ENCODE data around the gene SPINK13. TPM values are rescaled to one million over a fixed set of nuclear protein-coding genes. Genes with fewer than 3 reads are reported as not detected.

The SPINK13 gene, protein sequence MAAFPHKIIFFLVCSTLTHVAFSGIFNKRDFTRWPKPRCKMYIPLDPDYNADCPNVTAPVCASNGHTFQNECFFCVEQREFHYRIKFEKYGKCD
- polyA plus RNA-seq = not detected
- long read RNA-seq, donor 1 = 0 reads
- long read RNA-seq, donor 2 = 0 reads
- long read RNA-seq, donor 3 = 0 reads
- long read RNA-seq, donor 4 = 0 reads
- long read RNA-seq, donor 5 = 0 reads
- long read RNA-seq, donor 6 = 0 reads
- long read RNA-seq, donor 7 = 0 reads
- long read RNA-seq, donor 8 = 0 reads
- long read RNA-seq, donor 9 = 0 reads
- long read RNA-seq, donor 10 = 0 reads
- long read RNA-seq, donor 11 = 0 reads

DNA sequence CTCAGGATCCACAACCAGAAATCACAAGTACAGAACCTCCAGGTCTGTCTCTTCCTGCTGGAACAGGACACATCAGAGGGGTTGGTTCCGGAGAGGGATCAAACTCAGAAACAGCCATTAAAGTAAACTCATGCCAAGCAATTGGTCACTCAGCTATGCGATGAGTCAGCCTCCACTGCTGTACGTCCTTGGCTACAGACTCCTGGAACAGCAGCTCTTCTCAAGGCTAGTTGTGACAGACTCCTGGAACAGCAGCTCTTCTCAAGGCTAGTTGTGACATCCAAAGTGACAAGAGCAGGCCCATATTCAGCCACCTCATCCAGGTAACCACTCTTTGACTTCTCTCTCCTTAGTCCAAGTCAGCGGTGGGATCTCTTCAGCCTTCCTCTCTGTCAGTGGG is at the start of gene SPINK13:
Gene SPINK13, plus strand, starts transcription at position 229 of the 400 bp plus-strand sequence. CDS start 1,279 bp downstream, outside the sequence.
- H3K27ac ChIP-seq (ENCODE audit: low read length) = no peak within 1 kb of the TSS

DNA sequence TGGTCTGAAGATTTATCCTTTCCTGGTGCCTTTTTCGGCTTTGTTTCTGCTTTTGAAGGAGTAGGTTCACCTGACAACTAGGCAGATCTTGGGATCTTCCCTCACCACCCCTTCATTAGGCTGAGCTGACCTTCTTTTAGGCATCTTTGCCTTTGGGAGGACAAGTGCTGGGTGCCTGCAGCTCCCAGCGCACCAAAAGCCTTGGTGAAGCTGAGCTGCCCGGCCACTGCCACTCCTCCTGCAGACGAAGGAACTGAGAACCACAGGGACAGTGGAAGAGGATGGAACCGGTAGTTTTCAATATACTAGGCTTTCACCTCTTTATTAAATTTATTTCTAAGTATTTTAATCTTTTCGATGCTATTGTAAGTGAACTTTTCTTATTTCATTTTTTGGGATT is 47.1 kb upstream of the SPINK13 start:
- Histone ChIP-seq H3K9me3 (ENCODE audit: control insufficient read depth, low read depth, low read length) (no peaks in the 10 kb centered on the region), H3K4me3 (ENCODE audit: low read length) (no peak overlapping the region), H3K27me3 (ENCODE audit: control insufficient read depth, insufficient read depth, low read length) (no peaks in the 10 kb centered on the region), H3K4me1 (ENCODE audit: control insufficient read depth, insufficient read depth, low read length) (no peaks in the 10 kb centered on the region), H3K27ac (ENCODE audit: low read length) (no peak overlapping the region), H3K36me3 (ENCODE audit: control insufficient read depth, insufficient read depth, low read length) (no peaks in the 10 kb centered on the region)
- no peak for DNase-seq
- 100% methylated on average over 1 of the region's 6 CpGs for WGBS (ENCODE audit: insufficient coverage, low lambda C conversion rate)

More for the DNA sequence above, at the start of gene SPINK13:
- no peak within 1 kb of the TSS for H3K4me3 ChIP-seq (ENCODE audit: low read length)
- H3K4me1 ChIP-seq (ENCODE audit: control insufficient read depth, insufficient read depth, low read length) = no peaks in the 10 kb centered on the region
- no peaks in the 10 kb centered on the region for H3K27me3 ChIP-seq (ENCODE audit: control insufficient read depth, insufficient read depth, low read length)
- no peaks in the 10 kb centered on the region for H3K36me3 ChIP-seq (ENCODE audit: control insufficient read depth, insufficient read depth, low read length)
- no CpG with 5 or more reads among the region's 4 CpGs for WGBS (ENCODE audit: insufficient coverage, low lambda C conversion rate)
- H3K9me3 ChIP-seq (ENCODE audit: control insufficient read depth, low read depth, low read length) = peaks cover 4% of the 10 kb centered on the region
- peak in 1 of 2 donors; percentile 4 for DNase-seq

DNA sequence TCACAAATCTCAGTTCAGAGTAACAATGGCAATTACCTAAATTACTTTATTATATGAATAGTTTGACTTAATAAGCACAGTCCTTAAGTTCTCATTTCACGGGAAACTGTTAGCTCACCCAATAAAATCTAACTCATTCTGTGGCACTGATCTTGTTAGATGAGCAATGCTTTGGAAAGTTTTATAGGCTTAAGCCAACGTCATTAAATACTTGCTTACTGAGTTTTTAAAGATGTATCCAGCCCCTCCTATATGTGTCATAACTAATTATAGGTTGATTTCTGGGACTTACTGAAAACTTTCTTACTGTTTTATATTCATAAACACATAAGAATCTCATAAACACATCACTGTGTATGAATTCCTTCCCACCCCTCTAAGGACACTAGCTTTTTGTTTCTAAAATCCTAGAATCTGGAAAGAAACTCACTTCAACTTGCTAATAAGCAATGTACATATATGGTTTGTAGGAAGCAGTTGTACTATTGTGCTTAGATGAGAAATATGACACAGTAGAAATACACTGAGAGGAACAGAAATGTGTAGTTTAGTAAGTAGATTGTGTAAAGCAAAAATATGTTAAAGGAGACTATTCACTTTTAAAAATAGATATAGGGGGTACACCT is 44.4 kb upstream of the SPINK13 start:
- Histone ChIP-seq H3K4me3 (ENCODE audit: low read length) (no peak overlapping the region), H3K27me3 (ENCODE audit: control insufficient read depth, insufficient read depth, low read length) (no peaks in the 10 kb centered on the region), H3K9me3 (ENCODE audit: control insufficient read depth, low read depth, low read length) (no peaks in the 10 kb centered on the region), H3K36me3 (ENCODE audit: control insufficient read depth, insufficient read depth, low read length) (no peaks in the 10 kb centered on the region), H3K4me1 (ENCODE audit: control insufficient read depth, insufficient read depth, low read length) (no peaks in the 10 kb centered on the region), H3K27ac (ENCODE audit: low read length) (no peak overlapping the region)
- DNase-seq = no peak
- WGBS (ENCODE audit: insufficient coverage, low lambda C conversion rate) = 40% methylated on average over 1 of the region's 2 CpGs

DNA sequence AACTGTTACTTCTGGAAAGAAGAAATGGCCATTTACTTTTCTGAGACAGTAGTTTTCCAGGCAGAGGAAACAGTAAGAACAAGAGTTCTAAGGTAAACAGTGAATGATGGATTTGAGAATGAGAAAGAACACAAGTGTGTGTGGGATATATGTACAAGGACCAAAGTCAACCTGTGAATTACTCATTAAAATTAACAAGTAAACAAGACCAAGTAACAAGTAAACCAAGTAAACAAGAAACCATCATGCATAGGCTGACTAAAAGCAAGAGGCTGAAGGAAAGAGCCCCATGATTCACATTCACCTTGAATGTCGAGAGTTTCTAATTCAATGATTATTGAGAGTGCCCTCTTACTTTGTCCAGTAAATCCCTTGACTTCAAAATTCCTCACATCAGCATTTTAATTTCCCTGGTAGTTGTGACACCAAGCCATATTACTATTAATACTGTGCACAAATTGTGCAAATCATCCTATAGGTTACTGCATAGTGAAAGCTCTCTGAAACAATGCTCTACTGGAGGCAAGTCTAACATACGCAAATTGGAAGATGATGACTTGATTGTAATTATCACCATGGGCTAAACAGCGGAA is 40.1 kb upstream of the SPINK13 start:
- WGBS (ENCODE audit: insufficient coverage, low lambda C conversion rate) = 100% methylated on average over 1 of the region's 3 CpGs
- Histone ChIP-seq H3K36me3 (ENCODE audit: control insufficient read depth, insufficient read depth, low read length) (no peaks in the 10 kb centered on the region), H3K27me3 (ENCODE audit: control insufficient read depth, insufficient read depth, low read length) (no peaks in the 10 kb centered on the region), H3K4me1 (ENCODE audit: control insufficient read depth, insufficient read depth, low read length) (no peaks in the 10 kb centered on the region), H3K4me3 (ENCODE audit: low read length) (no peak overlapping the region), H3K27ac (ENCODE audit: low read length) (no peak overlapping the region), H3K9me3 (ENCODE audit: control insufficient read depth, low read depth, low read length) (no peaks in the 10 kb centered on the region)
- no peak for DNase-seq

DNA sequence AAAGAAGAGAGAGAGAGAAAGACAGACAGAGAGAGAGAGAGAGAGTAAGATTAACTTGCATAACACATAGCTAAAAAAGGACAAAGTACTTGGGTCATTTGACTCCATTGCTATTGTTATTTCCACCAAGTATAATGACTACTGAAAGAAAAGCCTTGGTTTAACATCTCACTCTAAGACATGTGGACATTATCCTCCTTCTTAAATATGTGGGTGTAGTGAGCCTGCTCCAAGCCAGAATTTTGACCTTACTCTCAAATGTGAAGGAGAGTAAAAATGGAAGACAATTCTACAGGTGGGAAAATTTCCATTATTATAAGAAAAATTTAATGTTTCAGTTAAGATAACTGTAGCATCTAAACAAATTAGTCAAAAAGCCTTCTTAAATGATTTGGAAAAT is 38.8 kb upstream of the SPINK13 start:
- H3K36me3 ChIP-seq (ENCODE audit: control insufficient read depth, insufficient read depth, low read length) = no peaks in the 10 kb centered on the region
- H3K4me1 ChIP-seq (ENCODE audit: control insufficient read depth, insufficient read depth, low read length) = no peaks in the 10 kb centered on the region
- H3K27ac ChIP-seq (ENCODE audit: low read length) = no peak overlapping the region
- H3K27me3 ChIP-seq (ENCODE audit: control insufficient read depth, insufficient read depth, low read length) = no peaks in the 10 kb centered on the region
- H3K9me3 ChIP-seq (ENCODE audit: control insufficient read depth, low read depth, low read length) = no peaks in the 10 kb centered on the region
- no peak for DNase-seq
- H3K4me3 ChIP-seq (ENCODE audit: low read length) = no peak overlapping the region

DNA sequence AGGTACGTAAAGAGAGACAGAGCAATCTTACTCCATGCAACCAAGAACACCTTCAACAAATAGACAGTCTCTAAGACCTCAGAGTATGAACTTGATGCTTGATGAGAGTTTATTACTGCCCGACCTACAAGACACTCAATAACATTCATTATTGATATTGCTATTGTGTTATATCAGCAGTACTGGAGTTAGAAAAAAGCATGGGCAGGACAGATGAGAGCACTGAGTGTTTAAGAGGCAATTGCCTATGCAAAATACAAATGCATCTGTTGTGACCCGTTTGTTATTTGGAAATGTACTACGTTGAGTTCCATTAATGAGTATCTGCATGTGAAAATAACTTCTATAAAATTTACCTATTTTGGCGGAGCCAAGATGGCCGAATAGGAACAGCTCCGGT is 38.4 kb upstream of the SPINK13 start:
- no peaks in the 10 kb centered on the region for H3K4me1 ChIP-seq (ENCODE audit: control insufficient read depth, insufficient read depth, low read length)
- H3K36me3 ChIP-seq (ENCODE audit: control insufficient read depth, insufficient read depth, low read length) = no peaks in the 10 kb centered on the region
- no peak for DNase-seq
- H3K9me3 ChIP-seq (ENCODE audit: control insufficient read depth, low read depth, low read length) = no peaks in the 10 kb centered on the region
- H3K27me3 ChIP-seq (ENCODE audit: control insufficient read depth, insufficient read depth, low read length) = no peaks in the 10 kb centered on the region
- H3K4me3 ChIP-seq (ENCODE audit: low read length) = no peak overlapping the region
- WGBS (ENCODE audit: insufficient coverage, low lambda C conversion rate) = 80% methylated on average over 2 of the region's 7 CpGs
- H3K27ac ChIP-seq (ENCODE audit: low read length) = no peak overlapping the region

DNA sequence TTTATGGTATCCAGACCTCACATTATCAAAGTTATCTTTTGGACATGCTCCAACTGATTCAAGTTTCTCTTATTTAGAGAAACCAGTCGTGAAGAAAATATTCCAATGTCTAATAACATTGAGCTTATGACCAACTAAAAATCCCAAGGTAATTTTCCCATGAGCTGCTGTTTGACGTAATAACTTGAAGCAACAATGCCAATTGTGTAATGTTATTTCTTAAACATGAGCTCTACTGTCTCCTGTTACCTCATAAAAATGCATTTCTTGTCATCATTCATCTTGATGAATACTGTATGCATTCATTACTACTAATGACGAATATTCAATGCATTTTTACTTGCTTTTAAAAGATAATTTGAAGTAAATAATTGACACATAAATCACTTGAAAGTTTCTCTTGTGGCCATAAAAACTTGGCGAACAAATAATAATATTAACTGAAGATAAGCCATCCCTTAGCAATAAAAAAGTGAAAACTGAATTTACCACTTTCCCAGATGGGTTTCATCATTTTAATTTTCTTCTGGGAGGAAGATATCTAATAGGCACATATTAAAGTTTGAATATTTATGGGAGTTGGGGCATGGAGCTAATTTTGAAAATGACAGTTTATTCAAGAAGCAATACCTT is 30.7 kb upstream of the SPINK13 start:
- Histone ChIP-seq H3K4me3 (ENCODE audit: low read length) (no peak overlapping the region), H3K36me3 (ENCODE audit: control insufficient read depth, insufficient read depth, low read length) (no peaks in the 10 kb centered on the region), H3K9me3 (ENCODE audit: control insufficient read depth, low read depth, low read length) (no peaks in the 10 kb centered on the region), H3K4me1 (ENCODE audit: control insufficient read depth, insufficient read depth, low read length) (no peaks in the 10 kb centered on the region), H3K27ac (ENCODE audit: low read length) (no peak overlapping the region), H3K27me3 (ENCODE audit: control insufficient read depth, insufficient read depth, low read length) (no peaks in the 10 kb centered on the region)
- peak; percentile 27 to 72 for DNase-seq
- 0% methylated on average over 1 of the region's 4 CpGs for WGBS (ENCODE audit: insufficient coverage, low lambda C conversion rate)

DNA sequence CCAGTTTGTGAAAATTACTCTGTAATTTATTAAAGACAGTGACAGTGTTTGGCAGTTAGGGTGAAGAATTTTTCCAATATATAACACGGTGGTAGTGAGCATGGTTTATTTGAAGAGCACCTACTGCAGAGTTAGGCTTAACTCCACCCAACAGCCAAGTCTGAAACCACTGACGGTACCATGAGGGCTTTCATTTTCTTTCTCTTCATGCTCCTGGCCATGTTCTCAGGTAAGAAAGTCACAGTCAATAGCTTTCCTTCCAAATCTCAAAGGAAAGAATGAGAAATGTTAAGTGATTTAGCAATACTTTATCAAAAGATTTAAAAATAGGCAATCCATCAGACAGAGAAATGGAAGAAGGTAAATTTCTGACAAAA is 30.2 kb upstream of the SPINK13 start, which contains the start of gene MARCOL:
Gene MARCOL, plus strand, starts transcription at position 108 of the 377 bp plus-strand sequence. Its CDS starts 73 bp downstream, at position 181.
- 100% methylated on average over 1 of the region's 2 CpGs for WGBS (ENCODE audit: insufficient coverage, low lambda C conversion rate)
- DNase-seq = no peak
- H3K36me3 ChIP-seq (ENCODE audit: control insufficient read depth, insufficient read depth, low read length) = no peaks in the 10 kb centered on the region
- no peaks in the 10 kb centered on the region for H3K27me3 ChIP-seq (ENCODE audit: control insufficient read depth, insufficient read depth, low read length)
- H3K27ac ChIP-seq (ENCODE audit: low read length) = no peak within 1 kb of the TSS
- H3K4me1 ChIP-seq (ENCODE audit: control insufficient read depth, insufficient read depth, low read length) = no peaks in the 10 kb centered on the region
- H3K4me3 ChIP-seq (ENCODE audit: low read length) = no peak within 1 kb of the TSS
- no peaks in the 10 kb centered on the region for H3K9me3 ChIP-seq (ENCODE audit: control insufficient read depth, low read depth, low read length)

DNA sequence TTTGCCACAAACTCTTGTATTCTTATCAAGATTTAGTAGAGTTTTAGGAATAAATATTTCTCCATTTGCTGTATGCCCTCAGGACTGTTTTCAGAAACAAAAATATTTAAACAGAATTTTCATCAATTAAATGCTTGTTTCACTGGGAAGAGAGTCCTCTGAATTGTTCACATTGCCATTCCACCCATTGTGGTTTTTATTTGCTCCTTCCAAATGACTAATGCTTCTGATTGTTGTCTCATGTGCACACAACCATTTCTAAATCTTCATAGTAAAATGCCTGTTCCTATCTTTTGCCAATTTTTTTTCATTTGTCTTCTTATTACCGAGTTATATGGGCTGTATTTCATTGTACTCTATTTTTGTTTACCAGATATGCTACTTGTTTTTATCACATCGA is 19.7 kb upstream of the SPINK13 start:
- DNase-seq = no peak
- 83% methylated on average over 2 of the region's 2 CpGs for WGBS (ENCODE audit: insufficient coverage, low lambda C conversion rate)

DNA sequence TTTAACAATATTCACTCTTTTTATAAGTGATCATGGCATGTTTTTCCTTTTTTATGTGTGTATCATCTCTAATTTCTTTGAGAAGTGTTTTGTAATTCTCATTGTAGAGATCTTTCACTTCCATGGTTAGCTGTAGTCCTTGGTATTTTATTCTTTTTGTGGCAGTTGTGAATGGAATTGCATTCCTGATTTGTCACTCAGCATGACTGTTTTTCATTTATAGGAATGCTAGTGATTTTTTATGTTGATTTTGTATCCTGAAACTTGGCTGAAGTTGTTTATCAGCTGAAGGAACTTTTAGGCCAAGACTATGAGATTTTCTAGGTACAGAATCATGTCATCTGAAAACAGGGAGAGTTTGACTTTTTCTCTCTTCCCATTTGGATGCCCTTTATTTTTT is 13.1 kb upstream of the SPINK13 start:
- Histone ChIP-seq H3K4me1 (ENCODE audit: control insufficient read depth, insufficient read depth, low read length) (no peaks in the 10 kb centered on the region), H3K36me3 (ENCODE audit: control insufficient read depth, insufficient read depth, low read length) (no peaks in the 10 kb centered on the region), H3K4me3 (ENCODE audit: low read length) (no peak overlapping the region), H3K27me3 (ENCODE audit: control insufficient read depth, insufficient read depth, low read length) (no peaks in the 10 kb centered on the region), H3K9me3 (ENCODE audit: control insufficient read depth, low read depth, low read length) (peaks cover 7% of the 10 kb centered on the region), H3K27ac (ENCODE audit: low read length) (no peak overlapping the region)
- no peak for DNase-seq

More for the DNA sequence above, 19.7 kb upstream of the SPINK13 start:
- Histone ChIP-seq H3K27ac (ENCODE audit: low read length) (no peak overlapping the region), H3K27me3 (ENCODE audit: control insufficient read depth, insufficient read depth, low read length) (no peaks in the 10 kb centered on the region), H3K9me3 (ENCODE audit: control insufficient read depth, low read depth, low read length) (no peaks in the 10 kb centered on the region), H3K4me3 (ENCODE audit: low read length) (no peak overlapping the region), H3K36me3 (ENCODE audit: control insufficient read depth, insufficient read depth, low read length) (no peaks in the 10 kb centered on the region), H3K4me1 (ENCODE audit: control insufficient read depth, insufficient read depth, low read length) (no peaks in the 10 kb centered on the region)

Data from large intestine (tissue), 12 donors.